Smooth muscle cell (in vitro differentiated cells): ENCODE data around the gene ABCA13. TPM values are rescaled to one million over a fixed set of nuclear protein-coding genes. Genes with fewer than 3 reads are reported as not detected.

ENCODE experiments used
- DNase-seq: peaks from one replicate; lab custom pipeline; 2025; ENCODE audit not compliant: unreplicated experiment; lab: John Stamatoyannopoulos, UW
- H2AFZ ChIP-seq: fragments of 200-600 bp; sonication (generic); 2 replicates; pipeline ENCODE4 v1.6.0; 2016; ENCODE audit warnings: antibody characterized with exemption, low read depth, mild to moderate bottlenecking
- H3F3A ChIP-seq: fragments of 200-600 bp; sonication (generic); 2 replicates; pipeline ENCODE4 v1.6.0; 2017; ENCODE audit warnings: antibody characterized with exemption, low read depth
- H3K27ac ChIP-seq: fragments of 200-600 bp; sonication (generic); 2 replicates; pipeline ENCODE4 v1.5.1; 2016; ENCODE audit warnings: low read depth, mild to moderate bottlenecking
- H3K27me3 ChIP-seq: fragments of 200-600 bp; sonication (generic); 2 replicates; pipeline ENCODE4 v1.6.1; 2016; ENCODE audit warnings: low read depth, mild to moderate bottlenecking
- H3K36me3 ChIP-seq: fragments of 200-600 bp; sonication (generic); 2 replicates; pipeline ENCODE4 v1.5.1; 2016; ENCODE audit warnings: low read depth
- H3K4me1 ChIP-seq: fragments of 200-600 bp; sonication (generic); 2 replicates; pipeline ENCODE4 v1.5.1; 2016; ENCODE audit warnings: low read depth
- H3K4me2 ChIP-seq: fragments of 200-600 bp; sonication (generic); 2 replicates; pipeline ENCODE4 v1.6.0; 2016; ENCODE audit warnings: mild to moderate bottlenecking
- H3K4me3 ChIP-seq: fragments of 200-600 bp; sonication (generic); 2 replicates; pipeline ENCODE4 v1.5.1; 2016; ENCODE audit warnings: mild to moderate bottlenecking
- H3K79me2 ChIP-seq: fragments of 200-600 bp; sonication (generic); 2 replicates; pipeline ENCODE4 v1.6.0; 2016; ENCODE audit warnings: low read depth, mild to moderate bottlenecking
- H3K9ac ChIP-seq: fragments of 200-600 bp; sonication (generic); 2 replicates; pipeline ENCODE4 v1.6.0; 2016; ENCODE audit warnings: low read depth
- H3K9me3 ChIP-seq: fragments of 200-600 bp; sonication (generic); replicated peaks from 2 replicates; pipeline ENCODE4 v1.5.1; 2016; ENCODE audit warnings: low read depth
- H4K20me1 ChIP-seq: fragments of 200-600 bp; sonication (generic); 2 replicates; pipeline ENCODE4 v1.6.0; 2016; ENCODE audit warnings: low read depth
- CTCF ChIP-seq: fragments of 200-600 bp; sonication (generic); IDR thresholded peaks from 2 replicates; pipeline ENCODE4 v1.5.1; 2017; ENCODE audit warnings: borderline replicate concordance, mild to moderate bottlenecking, antibody characterized with exemption; ENCODE audit not compliant: insufficient read depth, poor library complexity, severe bottlenecking
- WGBS: methylation state at CpG from one replicate; pipeline ENCODE4 v1.1.7; 2016; ENCODE audit warnings: low lambda C conversion rate; 5-methylcytosine and 5-hydroxymethylcytosine counted together
- polyA plus RNA-seq: library from polyadenylated mRNA; unstranded; fragments of >200 nt; fragmentation: Nextera tagmentation; extraction: Ambion mirVana; gene quantifications from 2 replicates; pipeline ENCODE4 v1.2.1, GENCODE V29; 2016
- total RNA-seq: library from RNA; depleted of rRNA; stranded (reverse); fragments of >200 nt; gene quantifications from 2 replicates; pipeline ENCODE4 v1.2.3, GENCODE V29; 2014

ABCA13 gene
- total and polyA plus RNA-seq, 2 experiments from 2014 or later: not detected

GRCh38 chr7:48161407-48162125, 9.7 kb upstream of the ABCA13 start:
- no peaks in the 10 kb centered on the region for H3K27me3 ChIP-seq
- no peaks in the 10 kb centered on the region for H3K9me3 ChIP-seq
- no peak for TF ChIP-seq CTCF
- peaks cover 11% of the 10 kb centered on the region for H3K4me1 ChIP-seq
- no peak for DNase-seq
- no peaks in the 10 kb centered on the region for H3F3A ChIP-seq
- H3K4me2 ChIP-seq: no peak overlapping the region
- peak overlapping the region; percentile 1 for H2AFZ ChIP-seq
- H3K36me3 ChIP-seq: no peaks in the 10 kb centered on the region
- 86% methylated on average over 1 of the region's 1 CpG for WGBS
- no peak overlapping the region for H3K27ac ChIP-seq
- no peak overlapping the region for H3K9ac ChIP-seq
- no peaks in the 10 kb centered on the region for H4K20me1 ChIP-seq
- no peaks in the 10 kb centered on the region for H3K79me2 ChIP-seq
- no peak overlapping the region for H3K4me3 ChIP-seq

DNA sequence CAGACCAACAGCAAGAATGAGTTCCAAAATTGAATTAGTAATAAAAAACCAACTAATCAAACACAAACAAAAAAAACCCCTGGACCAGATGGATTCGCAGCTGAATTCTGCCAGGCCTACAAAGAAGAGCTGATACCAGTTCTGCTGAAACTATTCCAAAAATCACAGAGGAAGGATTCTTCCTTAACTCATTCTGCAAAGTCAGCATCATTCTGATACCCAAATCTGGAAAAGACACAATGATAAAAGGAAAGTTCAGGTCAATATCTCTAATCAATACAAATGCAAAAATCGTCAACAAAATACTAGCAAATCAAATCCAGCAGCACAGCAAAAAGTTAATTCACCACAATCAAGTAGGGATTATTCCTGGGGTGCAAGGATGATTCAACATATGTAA, 6.1 kb upstream of the ABCA13 start:
- no peaks in the 10 kb centered on the region for H3K27me3 ChIP-seq
- TF ChIP-seq CTCF: no peak
- 84% methylated on average over 2 of the region's 2 CpGs for WGBS

DNA sequence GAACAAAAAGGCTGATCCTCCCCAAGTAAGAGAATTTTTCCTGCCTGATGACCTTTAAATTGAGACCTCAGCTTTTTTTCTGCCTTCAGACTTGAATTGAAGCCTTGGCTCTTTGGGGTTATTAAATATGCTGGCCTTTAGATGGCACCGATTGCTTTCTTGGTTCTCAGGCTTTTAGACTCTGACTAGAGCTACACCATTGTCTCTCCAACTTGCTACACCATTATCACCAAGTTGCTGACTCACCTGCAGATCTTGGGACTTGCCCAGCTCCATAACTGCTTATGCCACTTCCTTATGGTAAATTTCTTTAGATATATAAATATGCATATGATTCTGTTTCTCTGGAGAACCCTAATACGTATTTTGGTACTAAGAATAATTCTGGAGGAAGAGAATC, 3.1 kb upstream of the ABCA13 start:
- H3K4me1 ChIP-seq: no peaks in the 10 kb centered on the region
- no peak for TF ChIP-seq CTCF
- H2AFZ ChIP-seq: no peak overlapping the region
- 77% methylated on average over 2 of the region's 2 CpGs for WGBS
- no peak overlapping the region for H3K9ac ChIP-seq
- no peaks in the 10 kb centered on the region for H3K27me3 ChIP-seq
- H4K20me1 ChIP-seq: no peaks in the 10 kb centered on the region
- no peaks in the 10 kb centered on the region for H3F3A ChIP-seq
- no peak overlapping the region for H3K27ac ChIP-seq
- H3K4me2 ChIP-seq: no peak overlapping the region
- no peak for DNase-seq
- no peaks in the 10 kb centered on the region for H3K36me3 ChIP-seq
- no peaks in the 10 kb centered on the region for H3K79me2 ChIP-seq
- H3K9me3 ChIP-seq: no peaks in the 10 kb centered on the region
- no peak overlapping the region for H3K4me3 ChIP-seq

More for the DNA sequence above, 6.1 kb upstream of the ABCA13 start:
- Histone ChIP-seq H3K79me2 (no peaks in the 10 kb centered on the region), H4K20me1 (no peaks in the 10 kb centered on the region), H3F3A (no peaks in the 10 kb centered on the region), H3K4me3 (no peak overlapping the region), H3K9ac (no peak overlapping the region), H3K27ac (no peak overlapping the region), H2AFZ (no peak overlapping the region), H3K4me2 (no peak overlapping the region), H3K36me3 (no peaks in the 10 kb centered on the region), H3K9me3 (no peaks in the 10 kb centered on the region), H3K4me1 (no peaks in the 10 kb centered on the region)
- DNase-seq: no peak

DNA sequence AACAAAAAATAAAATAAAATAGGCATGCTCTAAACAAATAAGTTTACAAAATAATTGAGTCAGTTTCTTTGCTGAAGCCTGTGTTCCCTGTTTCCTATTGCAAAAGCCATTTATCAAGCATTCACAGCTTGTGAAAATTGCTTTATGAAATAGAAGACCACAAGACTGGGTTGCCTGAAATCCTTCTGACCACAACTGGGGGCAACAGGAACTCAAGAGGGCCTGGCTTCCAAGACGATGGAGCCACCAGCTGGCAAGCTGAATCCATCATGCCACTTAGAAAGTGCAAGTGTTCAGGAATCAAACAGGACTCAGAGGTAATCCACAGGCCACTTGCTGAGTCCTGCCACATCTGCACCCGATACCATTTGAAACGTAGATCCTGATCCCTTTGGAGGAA, 752 bp upstream of the ABCA13 start:
- no peak overlapping the region for H3K4me3 ChIP-seq
- no peak overlapping the region for H3K4me2 ChIP-seq
- H3K4me1 ChIP-seq: no peaks in the 10 kb centered on the region
- H4K20me1 ChIP-seq: no peaks in the 10 kb centered on the region
- WGBS: 90% methylated on average over 3 of the region's 3 CpGs
- H3F3A ChIP-seq: no peaks in the 10 kb centered on the region
- DNase-seq: no peak
- no peaks in the 10 kb centered on the region for H3K36me3 ChIP-seq
- H3K27ac ChIP-seq: no peak overlapping the region
- no peaks in the 10 kb centered on the region for H3K27me3 ChIP-seq
- no peak overlapping the region for H2AFZ ChIP-seq
- no peaks in the 10 kb centered on the region for H3K79me2 ChIP-seq
- no peak overlapping the region for H3K9ac ChIP-seq
- H3K9me3 ChIP-seq: no peaks in the 10 kb centered on the region
- TF ChIP-seq CTCF: no peak
